Fibroblast of the aortic adventitia (primary cell): ENCODE data around the gene NDUFB10. TPM values are rescaled to one million over a fixed set of nuclear protein-coding genes. Genes with fewer than 3 reads are reported as not detected.

ENCODE experiments used
- DNase-seq: peaks from one replicate; pipeline ENCODE4 v3.0.0-alpha.2; 2010; ENCODE audit warnings: low read depth
- H3K4me3 ChIP-seq: 2 replicates; pipeline ENCODE4 v1.5.1; 2011; ENCODE audit warnings: low read depth, mild to moderate bottlenecking, control low read depth, low read length, moderate library complexity
- total RNA-seq: library from RNA; depleted of rRNA; stranded (reverse); fragments of >200 nt; gene quantifications from 2 replicates; pipeline ENCODE4 v1.2.3, GENCODE V29; 2012; ENCODE audit warnings: low replicate concordance
- TF ChIP-seq, protein P1 (sequence below): IDR thresholded peaks from 2 replicates; pipeline ENCODE4 v1.5.1; 2011; ENCODE audit warnings: mild to moderate bottlenecking, low read length, control low read depth, inconsistent platforms; ENCODE audit not compliant: insufficient read depth

The NDUFB10 gene
- total RNA-seq, 1 donor, result 105 TPM

DNA sequence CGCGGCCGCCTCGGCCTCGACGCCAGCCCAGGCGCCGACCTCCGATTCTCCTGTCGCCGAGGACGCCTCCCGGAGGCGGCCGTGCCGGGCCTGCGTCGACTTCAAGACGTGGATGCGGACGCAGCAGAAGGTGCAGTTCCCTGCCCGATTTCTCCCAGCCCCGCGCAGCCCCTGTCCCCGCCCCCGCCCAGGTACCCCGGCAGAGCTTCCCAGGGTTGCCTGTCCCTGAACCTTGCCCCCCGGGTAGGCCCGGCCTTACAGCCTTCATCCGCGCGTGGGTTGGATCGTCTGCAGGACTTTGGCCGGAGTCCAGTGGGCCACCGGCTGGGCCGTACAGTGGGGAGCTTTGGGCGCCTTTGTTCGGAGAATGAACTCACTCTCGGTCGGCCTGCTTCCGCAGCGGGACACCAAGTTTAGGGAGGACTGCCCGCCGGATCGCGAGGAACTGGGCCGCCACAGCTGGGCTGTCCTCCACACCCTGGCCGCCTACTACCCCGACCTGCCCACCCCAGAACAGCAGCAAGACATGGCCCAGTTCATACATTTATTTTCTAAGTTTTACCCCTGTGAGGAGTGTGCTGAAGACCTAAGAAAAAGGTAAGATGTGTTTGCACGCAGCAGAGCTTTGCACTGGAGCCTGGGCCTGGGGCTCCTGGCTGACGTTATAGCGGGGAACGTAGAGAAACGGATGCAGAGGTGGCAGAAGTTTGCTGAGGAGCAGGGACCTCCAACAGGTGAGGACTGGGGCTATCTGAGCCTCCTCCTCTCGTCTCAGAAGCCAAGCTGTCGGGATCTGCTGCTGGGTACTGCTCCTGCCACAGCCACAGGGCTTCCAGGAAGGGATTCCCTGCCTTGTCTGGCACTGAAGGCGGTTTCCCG lies 25.2 kb downstream of the NDUFB10 start:
- no peak for DNase-seq
- peak overlapping the region; percentile 76 for H3K4me3 ChIP-seq
- TF ChIP-seq, protein P1, sequence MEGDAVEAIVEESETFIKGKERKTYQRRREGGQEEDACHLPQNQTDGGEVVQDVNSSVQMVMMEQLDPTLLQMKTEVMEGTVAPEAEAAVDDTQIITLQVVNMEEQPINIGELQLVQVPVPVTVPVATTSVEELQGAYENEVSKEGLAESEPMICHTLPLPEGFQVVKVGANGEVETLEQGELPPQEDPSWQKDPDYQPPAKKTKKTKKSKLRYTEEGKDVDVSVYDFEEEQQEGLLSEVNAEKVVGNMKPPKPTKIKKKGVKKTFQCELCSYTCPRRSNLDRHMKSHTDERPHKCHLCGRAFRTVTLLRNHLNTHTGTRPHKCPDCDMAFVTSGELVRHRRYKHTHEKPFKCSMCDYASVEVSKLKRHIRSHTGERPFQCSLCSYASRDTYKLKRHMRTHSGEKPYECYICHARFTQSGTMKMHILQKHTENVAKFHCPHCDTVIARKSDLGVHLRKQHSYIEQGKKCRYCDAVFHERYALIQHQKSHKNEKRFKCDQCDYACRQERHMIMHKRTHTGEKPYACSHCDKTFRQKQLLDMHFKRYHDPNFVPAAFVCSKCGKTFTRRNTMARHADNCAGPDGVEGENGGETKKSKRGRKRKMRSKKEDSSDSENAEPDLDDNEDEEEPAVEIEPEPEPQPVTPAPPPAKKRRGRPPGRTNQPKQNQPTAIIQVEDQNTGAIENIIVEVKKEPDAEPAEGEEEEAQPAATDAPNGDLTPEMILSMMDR, result no peak

DNA sequence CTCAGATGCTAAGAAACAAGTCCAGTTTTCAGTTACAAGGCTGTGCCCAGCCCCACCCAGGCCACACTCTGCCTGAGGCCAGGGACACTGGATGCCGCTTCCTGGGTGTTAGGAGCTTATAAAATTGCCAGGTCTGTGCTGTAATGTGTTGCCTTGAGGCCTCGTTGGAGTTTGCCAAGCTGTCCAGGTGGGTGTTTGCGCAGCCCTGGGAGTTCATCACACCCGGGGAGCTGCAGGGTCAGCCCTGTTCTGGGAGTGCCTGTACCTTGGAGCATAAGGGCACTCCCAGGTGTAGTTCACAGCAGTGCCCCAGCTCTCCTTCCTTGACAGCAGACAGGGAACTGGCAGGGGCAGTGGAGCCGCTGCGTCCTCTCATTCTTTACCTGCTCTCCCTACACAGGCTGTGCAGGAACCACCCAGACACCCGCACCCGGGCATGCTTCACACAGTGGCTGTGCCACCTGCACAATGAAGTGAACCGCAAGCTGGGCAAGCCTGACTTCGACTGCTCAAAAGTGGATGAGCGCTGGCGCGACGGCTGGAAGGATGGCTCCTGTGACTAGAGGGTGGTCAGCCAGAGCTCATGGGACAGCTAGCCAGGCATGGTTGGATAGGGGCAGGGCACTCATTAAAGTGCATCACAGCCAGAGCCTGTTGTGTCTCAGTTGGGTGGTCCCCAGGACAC lies 26.3 kb downstream of the NDUFB10 start:
- TF ChIP-seq, protein P1, result no peak
- no peak for DNase-seq
- peak overlapping the region; percentile 76 for H3K4me3 ChIP-seq

DNA sequence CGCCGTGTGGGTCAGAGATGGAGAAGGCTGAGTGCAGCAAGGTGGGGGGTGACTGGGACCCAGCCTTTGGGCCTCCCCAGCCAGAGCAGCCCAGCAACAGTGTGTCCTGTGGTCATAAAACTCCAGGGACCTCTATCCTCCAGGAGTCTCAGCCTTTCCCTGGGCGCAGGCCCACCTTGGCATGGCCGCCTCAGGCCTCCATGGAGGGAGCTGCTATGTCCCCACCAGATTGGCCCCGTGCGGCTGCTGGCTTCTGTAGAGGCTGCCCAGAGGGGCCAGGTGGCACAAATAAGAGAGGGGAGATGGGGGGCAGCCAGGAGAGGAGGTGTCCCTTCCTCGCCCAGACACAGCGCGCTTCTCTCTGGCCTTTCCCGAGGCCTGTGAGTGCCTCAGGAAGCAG lies 27.9 kb downstream of the NDUFB10 start:
- no peak overlapping the region for H3K4me3 ChIP-seq
- TF ChIP-seq, protein P1, result no peak
- no peak for DNase-seq

GRCh38 chr16:1989209-1990100 lies 30.1 kb downstream of the NDUFB10 start, which contains the start of gene SYNGR3:
Gene SYNGR3, plus strand, starts transcription at chr16:1989970. Its CDS starts 133 bp downstream, at chr16:1990103.
- DNase-seq, result no peak
- H3K4me3 ChIP-seq, result peak within 1 kb of the TSS; percentile 41
- TF ChIP-seq, protein P1, result no peak

DNA sequence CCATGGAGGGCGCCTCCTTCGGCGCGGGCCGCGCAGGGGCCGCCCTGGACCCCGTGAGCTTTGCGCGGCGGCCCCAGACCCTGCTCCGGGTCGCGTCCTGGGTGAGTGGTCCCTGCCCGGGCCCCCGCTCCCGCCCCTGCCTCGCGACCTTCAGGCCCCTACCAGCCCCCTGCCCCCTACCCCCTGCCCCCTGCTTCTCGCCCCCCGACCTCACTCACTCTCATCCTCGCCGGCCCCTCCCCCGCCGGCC lies 30.7 kb downstream of the NDUFB10 start:
- TF ChIP-seq, protein P1, result no peak
- peak overlapping the region; percentile 41 for H3K4me3 ChIP-seq
- DNase-seq, result no peak

DNA sequence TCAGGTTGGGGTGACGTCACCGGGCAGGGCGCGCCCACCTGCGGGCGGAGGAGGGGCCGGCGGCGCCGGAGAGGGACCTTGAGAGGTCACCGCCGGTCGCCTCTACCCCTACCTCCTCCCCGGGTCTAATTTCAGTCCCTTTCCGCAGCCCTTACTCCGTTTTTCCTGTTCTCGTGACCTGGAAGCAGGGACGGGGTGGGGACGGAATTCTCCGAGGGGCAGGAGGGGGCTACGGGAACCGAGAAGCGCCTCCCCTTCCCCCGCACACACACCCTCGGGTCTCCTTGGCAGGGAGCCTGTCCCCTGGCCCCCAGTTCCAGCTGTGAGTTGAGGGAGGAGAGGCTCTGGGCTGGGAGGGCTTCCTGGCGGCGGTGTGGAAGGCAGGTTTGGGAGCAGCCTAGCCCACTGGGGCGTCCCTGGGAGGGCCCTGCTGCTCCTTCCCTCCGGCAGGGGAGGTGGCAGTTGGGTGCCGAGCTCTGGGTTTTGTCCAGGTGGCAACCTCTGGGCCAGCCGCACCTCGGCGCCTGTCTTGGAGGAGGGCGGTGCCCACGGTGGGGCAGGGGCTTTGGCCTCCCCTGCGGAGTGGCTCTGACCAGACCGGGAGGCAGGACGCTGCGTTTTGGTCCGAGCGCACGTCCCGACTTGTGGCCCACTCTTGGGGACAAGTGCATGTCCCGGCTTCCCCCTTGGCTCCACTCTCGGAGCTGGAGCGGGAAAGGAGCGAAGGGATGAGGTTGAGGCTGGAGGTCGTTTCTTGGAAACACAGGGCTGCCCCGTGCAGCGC lies 31.2 kb downstream of the NDUFB10 start:
- TF ChIP-seq, protein P1, result no peak
- H3K4me3 ChIP-seq, result peak overlapping the region; percentile 28
- no peak for DNase-seq
